Body of pancreas (tissue), 4 donors: Measurements from ENCODE around the gene SCN8A.

Experiments
- POLR2A ChIP-seq, 3 donors: fragments of 450-650 bp; IDR thresholded peaks; one replicate each; pipeline ENCODE4 v1.6.1; 2016; ENCODE audit warnings: antibody characterized with exemption in 3 of 3, mild to moderate bottlenecking in 2 of 3
- TF ChIP-seq, protein P1 (sequence below), 7 experiments: fragments of 450-650 bp in 4 of 7; fragments of 200-600 bp in 3 of 7; sonication (generic) in 3 of 7; IDR thresholded peaks; one replicate each; pipeline ENCODE4 v1.5.1; 2016 to 2019; ENCODE audit warnings: antibody characterized with exemption in 7 of 7

DNA sequence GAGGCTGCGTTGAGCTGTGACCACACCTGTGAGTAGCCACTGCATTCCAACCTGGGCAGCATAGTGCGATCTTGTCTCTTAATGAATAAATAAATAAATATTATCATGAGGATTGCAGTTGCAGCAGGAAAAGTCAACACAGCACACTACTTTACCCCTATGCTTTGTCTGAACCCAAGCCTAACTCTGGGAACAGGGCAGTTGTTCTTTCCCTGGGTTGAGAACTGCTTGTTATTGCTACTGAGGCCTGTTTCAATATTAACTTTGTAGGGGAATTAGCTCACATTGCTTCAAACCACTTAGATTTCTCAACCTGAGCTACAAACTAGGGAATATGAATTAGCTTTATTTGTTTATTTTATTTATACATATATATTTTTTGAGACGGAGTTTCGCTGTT, 102.5 kb downstream of the SCN8A start:
- TF ChIP-seq, protein P1, sequence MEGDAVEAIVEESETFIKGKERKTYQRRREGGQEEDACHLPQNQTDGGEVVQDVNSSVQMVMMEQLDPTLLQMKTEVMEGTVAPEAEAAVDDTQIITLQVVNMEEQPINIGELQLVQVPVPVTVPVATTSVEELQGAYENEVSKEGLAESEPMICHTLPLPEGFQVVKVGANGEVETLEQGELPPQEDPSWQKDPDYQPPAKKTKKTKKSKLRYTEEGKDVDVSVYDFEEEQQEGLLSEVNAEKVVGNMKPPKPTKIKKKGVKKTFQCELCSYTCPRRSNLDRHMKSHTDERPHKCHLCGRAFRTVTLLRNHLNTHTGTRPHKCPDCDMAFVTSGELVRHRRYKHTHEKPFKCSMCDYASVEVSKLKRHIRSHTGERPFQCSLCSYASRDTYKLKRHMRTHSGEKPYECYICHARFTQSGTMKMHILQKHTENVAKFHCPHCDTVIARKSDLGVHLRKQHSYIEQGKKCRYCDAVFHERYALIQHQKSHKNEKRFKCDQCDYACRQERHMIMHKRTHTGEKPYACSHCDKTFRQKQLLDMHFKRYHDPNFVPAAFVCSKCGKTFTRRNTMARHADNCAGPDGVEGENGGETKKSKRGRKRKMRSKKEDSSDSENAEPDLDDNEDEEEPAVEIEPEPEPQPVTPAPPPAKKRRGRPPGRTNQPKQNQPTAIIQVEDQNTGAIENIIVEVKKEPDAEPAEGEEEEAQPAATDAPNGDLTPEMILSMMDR (IDR thresholded peaks at IDR 0.05) = no peak
- TF ChIP-seq POLR2A (IDR thresholded peaks at IDR 0.05) = no peak
